Upper lobe of right lung (tissue), 1 donor: ENCODE results near the gene CBX3. TPM values are rescaled to one million over a fixed set of nuclear protein-coding genes. Genes with fewer than 3 reads are reported as not detected.

Experiments used
- ATAC-seq: fragments of 200-7000 bp; cut with Tn5 transposase; one replicate; pipeline ENCODE4 v1.9.1; 2020; ENCODE audit warnings: mild to moderate bottlenecking, moderate library complexity
- DNase-seq: peaks from one replicate; pipeline ENCODE4 v3.0.0-alpha.2; 2020
- H3K27ac ChIP-seq: fragments of 200-600 bp; one replicate; pipeline ENCODE4 v1.8.0; 2022
- H3K27me3 ChIP-seq: fragments of 200-600 bp; one replicate; pipeline ENCODE4 v1.8.0; 2022; ENCODE audit warnings: mild to moderate bottlenecking
- H3K36me3 ChIP-seq: fragments of 200-600 bp; one replicate; pipeline ENCODE4 v1.8.0; 2022
- H3K4me1 ChIP-seq: fragments of 200-600 bp; one replicate; pipeline ENCODE4 v1.8.0; 2022
- H3K4me3 ChIP-seq: fragments of 200-600 bp; one replicate; pipeline ENCODE4 v1.8.0; 2022; ENCODE audit warnings: mild to moderate bottlenecking
- H3K9me3 ChIP-seq: fragments of 200-600 bp; one replicate; pipeline ENCODE4 v1.8.0; 2022
- intact Hi-C: fragments of 100-400 bp; cut with DNase I; formaldehyde crosslinking; loops from one replicate; pipeline ENCODE4 v1.11.0; 2022
- total RNA-seq: library from RNA; stranded (reverse); fragmentation: NEBNext Ultra II Directional; extraction: Animal tissue kit (Norgen Biotek cat#: 25700); gene quantifications from one replicate; pipeline ENCODE4 v1.2.1, GENCODE V29; 2021
- TF ChIP-seq, protein P1 (sequence below): fragments of 200-600 bp; IDR thresholded peaks from one replicate; pipeline ENCODE4 v1.8.0; 2022; ENCODE audit warnings: antibody characterized with exemption
- donor health status: DM: no; HTN: yes; CAD: no; lungs with severe emphysema.

CBX3 gene
- total RNA-seq, 1 donor from 2014 or later, result 83.8 TPM

DNA sequence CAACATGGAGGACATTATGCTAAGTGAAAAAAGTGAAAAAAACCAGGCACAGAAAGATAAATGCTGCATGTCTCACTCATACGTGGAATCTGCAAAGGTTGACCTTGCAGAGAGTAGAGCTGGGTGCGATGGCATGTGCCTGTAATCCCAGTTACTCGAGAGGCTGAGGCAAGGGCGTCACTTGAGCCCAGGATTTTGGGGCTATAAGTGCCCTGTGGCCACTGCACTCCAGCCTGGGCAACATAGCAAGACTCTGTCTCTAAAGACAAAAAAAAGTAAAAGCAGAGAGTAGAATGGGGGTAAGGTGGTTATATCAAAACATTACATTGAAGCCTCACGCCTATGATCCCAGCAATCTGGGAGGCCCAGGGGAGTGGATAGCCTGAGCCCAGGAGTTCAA lies 22.8 kb downstream of the CBX3 start:
- no peaks in the 10 kb centered on the region for H3K27me3 ChIP-seq
- no peak overlapping the region for H3K27ac ChIP-seq
- no peaks in the 10 kb centered on the region for H3K36me3 ChIP-seq
- intact Hi-C loops, result no loop called here
- TF ChIP-seq, protein P1, sequence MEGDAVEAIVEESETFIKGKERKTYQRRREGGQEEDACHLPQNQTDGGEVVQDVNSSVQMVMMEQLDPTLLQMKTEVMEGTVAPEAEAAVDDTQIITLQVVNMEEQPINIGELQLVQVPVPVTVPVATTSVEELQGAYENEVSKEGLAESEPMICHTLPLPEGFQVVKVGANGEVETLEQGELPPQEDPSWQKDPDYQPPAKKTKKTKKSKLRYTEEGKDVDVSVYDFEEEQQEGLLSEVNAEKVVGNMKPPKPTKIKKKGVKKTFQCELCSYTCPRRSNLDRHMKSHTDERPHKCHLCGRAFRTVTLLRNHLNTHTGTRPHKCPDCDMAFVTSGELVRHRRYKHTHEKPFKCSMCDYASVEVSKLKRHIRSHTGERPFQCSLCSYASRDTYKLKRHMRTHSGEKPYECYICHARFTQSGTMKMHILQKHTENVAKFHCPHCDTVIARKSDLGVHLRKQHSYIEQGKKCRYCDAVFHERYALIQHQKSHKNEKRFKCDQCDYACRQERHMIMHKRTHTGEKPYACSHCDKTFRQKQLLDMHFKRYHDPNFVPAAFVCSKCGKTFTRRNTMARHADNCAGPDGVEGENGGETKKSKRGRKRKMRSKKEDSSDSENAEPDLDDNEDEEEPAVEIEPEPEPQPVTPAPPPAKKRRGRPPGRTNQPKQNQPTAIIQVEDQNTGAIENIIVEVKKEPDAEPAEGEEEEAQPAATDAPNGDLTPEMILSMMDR, result no peak
- no peak for DNase-seq
- H3K9me3 ChIP-seq, result no peaks in the 10 kb centered on the region
- H3K4me1 ChIP-seq, result no peaks in the 10 kb centered on the region
- no peak overlapping the region for H3K4me3 ChIP-seq
- no peak for ATAC-seq

DNA sequence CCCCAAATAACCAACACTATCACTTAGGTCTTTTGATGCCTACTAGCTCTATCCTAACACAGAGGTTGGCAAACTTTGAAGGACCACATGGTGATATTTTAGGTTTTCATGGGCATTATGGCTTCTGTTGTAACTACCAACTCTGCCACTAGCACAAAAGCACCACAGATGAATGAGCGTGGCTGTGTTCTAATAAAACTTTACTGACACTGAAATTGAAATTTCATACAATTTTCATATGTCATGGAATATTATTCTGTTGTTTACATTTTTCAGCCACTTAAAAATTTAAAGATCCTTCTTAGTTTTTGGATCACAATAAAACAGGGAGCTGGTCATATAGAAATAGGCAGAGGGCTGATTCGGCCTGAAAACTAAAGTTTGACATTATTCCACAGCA lies 26.4 kb downstream of the CBX3 start:
- DNase-seq (no peak), ATAC-seq (no peak)
- no peaks in the 10 kb centered on the region for H3K36me3 ChIP-seq
- no peaks in the 10 kb centered on the region for H3K4me1 ChIP-seq
- H3K4me3 ChIP-seq, result no peak overlapping the region
- intact Hi-C loops, result no loop called here
- no peaks in the 10 kb centered on the region for H3K9me3 ChIP-seq
- H3K27ac ChIP-seq, result no peak overlapping the region
- H3K27me3 ChIP-seq, result no peaks in the 10 kb centered on the region
- TF ChIP-seq, protein P1, result no peak

DNA sequence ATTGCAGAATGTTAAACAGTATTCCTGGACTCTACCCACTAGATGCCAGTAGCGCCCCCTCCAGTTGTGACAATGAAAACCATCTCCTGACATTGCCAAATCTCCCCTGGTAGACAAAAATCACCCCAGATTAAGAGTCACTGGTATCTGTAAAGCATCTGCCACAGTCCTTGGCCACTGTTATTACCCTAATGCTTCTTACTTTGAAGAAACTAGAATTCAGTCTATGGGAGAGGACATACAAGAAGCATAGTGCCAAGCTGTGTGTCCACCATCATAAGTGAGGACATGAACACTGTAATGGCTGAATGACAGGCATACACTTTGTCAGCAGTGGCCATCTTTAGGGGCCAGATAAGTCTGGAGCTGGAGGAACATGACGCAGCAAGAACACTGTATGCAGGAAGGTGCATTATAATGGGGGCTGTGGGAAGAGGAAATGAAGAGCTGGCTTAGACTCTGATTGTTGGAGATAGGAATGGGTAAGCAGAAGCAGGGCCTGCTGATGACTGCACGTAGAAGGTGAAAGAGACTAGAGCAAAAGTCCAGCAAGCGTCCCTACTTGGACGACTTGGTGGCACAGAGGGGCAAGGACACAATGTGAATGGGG lies 32.5 kb downstream of the CBX3 start:
- Histone ChIP-seq H3K36me3 (no peaks in the 10 kb centered on the region), H3K4me3 (no peak overlapping the region), H3K4me1 (no peaks in the 10 kb centered on the region), H3K9me3 (no peaks in the 10 kb centered on the region), H3K27me3 (peaks cover 4% of the 10 kb centered on the region), H3K27ac (no peak overlapping the region)
- ATAC-seq (no peak), DNase-seq (no peak)
- TF ChIP-seq, protein P1, result no peak
- intact Hi-C loops, result no loop called here

DNA sequence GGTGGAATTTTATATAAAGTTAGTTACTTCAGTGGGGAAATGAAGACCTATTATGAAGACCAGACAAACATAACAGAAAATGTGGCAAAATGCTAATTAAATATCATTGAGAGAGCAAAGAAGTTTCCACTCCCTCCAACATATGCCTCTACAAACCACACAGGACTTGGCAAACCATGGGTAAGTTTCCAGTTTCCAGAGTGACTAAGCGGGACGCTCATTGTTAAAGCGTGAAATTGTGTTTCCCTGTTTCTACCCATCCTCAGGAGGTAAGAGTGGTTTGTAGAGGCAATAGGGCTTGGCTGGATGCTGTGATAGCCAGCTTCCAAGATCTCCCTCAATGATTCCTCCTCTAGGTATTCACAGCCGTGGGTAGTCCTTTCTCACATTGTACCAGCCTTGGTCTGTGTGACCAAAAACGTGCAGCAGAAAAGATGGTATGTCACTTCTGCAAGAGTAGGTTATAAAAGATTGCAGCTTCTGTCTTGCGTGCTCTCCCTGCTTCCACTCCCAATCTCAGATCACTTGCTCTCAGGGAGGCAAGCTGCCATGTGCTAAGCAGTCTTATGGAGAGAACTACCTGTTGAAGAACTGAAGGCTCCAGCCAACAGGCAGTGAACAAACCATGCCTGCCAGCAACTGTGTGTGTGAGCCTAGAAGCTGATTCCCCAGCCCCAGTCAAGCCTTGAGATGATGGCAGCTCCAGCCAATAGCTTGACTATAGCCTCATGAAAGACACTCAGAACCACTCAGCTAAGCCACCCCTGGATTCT lies 35.7 kb downstream of the CBX3 start:
- ATAC-seq, result no peak
- TF ChIP-seq, protein P1, result no peak
- no peak for DNase-seq
- H3K27me3 ChIP-seq, result peaks cover 4% of the 10 kb centered on the region
- H3K9me3 ChIP-seq, result no peaks in the 10 kb centered on the region
- no peaks in the 10 kb centered on the region for H3K4me1 ChIP-seq
- no peak overlapping the region for H3K4me3 ChIP-seq
- intact Hi-C loops, result no loop called here
- no peak overlapping the region for H3K27ac ChIP-seq
- H3K36me3 ChIP-seq, result no peaks in the 10 kb centered on the region

DNA sequence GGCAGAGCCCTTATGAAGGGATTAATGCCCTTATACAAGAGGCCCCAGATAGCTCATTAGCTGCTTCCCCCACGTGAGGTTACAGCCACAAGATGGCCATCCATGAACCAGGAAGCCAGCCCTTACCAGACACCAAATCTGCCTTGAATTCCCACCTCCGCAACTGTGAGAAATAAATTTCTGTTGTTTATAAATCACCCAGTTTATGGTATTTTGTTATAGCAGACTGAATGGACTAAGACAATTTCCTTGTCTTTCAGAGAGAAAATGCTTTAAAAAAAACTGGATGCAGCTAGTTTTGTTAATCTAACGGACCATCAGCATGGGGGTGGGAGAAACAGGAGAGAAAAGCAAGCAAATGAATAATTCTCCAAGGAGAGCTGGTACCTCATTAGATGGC lies 36.5 kb downstream of the CBX3 start:
- H3K27me3 ChIP-seq, result peaks cover 4% of the 10 kb centered on the region
- ATAC-seq (no peak), DNase-seq (no peak)
- intact Hi-C loops, result no loop called here
- TF ChIP-seq, protein P1, result no peak
- H3K4me3 ChIP-seq, result no peak overlapping the region
- H3K4me1 ChIP-seq, result no peaks in the 10 kb centered on the region
- H3K9me3 ChIP-seq, result no peaks in the 10 kb centered on the region
- no peaks in the 10 kb centered on the region for H3K36me3 ChIP-seq
- no peak overlapping the region for H3K27ac ChIP-seq
